G401 (cell line): Measurements from ENCODE around the gene LSM2. TPM values are rescaled to one million over a fixed set of nuclear protein-coding genes. Genes with fewer than 3 reads are reported as not detected.

Experiments used
- DNase-seq: peaks from one replicate; pipeline ENCODE4 v3.0.0-alpha.2; 2015; ENCODE audit warnings: low spot score
- in situ Hi-C: cut with HindIII; loops from 2 replicates; pipeline ENCODE4 v1.10.0; 2016; ENCODE audit warnings: low sequenced_read_pairs, mixed read lengths
- total RNA-seq: library from RNA; depleted of rRNA; stranded (reverse); fragments of >200 nt; shearing (Covaris generic); gene quantifications from 2 replicates; pipeline ENCODE4 v1.2.3, GENCODE V29; 2014; rRNA removed

The LSM2 gene
- total RNA-seq, 1 experiment from 2014 or later, result 64.0 TPM

- no peak for DNase-seq
- in situ Hi-C loops, result no loop called here
Observed at GRCh38 chr6:31764198-31764597, 42.6 kb downstream of the LSM2 start.

DNA sequence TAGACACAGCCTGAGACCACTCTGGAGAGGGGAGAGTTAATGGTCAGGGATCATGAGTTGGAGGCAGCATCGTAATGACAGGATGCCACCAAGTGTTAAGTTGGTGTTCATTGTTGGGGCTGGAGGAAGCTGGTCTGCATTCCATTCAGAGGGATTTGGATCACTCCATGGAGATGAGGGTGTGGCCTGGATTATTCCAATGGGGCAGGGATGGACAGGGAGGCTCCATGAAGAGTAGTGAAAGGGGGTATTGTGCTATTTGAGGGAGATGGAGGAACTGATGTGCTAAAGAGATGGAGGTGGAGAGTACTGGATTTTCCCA is 43.2 kb downstream of the LSM2 start:
- in situ Hi-C loops, result no loop called here
- peak; percentile 53 for DNase-seq

GRCh38 chr6:31762878-31763618 is 43.7 kb downstream of the LSM2 start:
- in situ Hi-C loops, result no loop called here
- DNase-seq, result no peak

- no peak for DNase-seq
- in situ Hi-C loops, result no loop called here
Observed at GRCh38 chr6:31762356-31762755, 44.4 kb downstream of the LSM2 start, which contains the start of gene SAPCD1. SAPCD1 (plus strand) TSS chr6:31762656; CDS start chr6:31763055, 399 bp downstream.

GRCh38 chr6:31761343-31761742 is 45.4 kb downstream of the LSM2 start:
- in situ Hi-C loops, result no loop called here
- DNase-seq, result no peak

DNA sequence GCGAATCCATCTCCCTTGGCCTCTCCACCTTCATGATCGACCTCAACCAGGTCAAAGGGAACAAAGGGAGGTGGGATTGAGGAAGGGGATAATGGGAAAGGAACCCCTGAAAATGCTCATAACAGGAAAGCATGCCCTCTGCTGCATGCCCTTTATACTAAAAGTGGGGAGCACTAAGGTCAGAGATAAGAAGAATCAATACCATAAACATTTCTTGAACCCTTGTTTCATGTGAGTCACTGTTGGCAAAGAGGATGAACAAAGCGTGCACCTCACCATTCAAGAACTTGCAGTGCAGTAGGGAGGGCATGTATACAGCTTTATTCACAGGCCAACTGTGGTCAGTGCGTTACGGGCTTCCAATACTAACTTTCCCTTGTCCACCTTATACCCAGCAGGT is 46.0 kb downstream of the LSM2 start:
- in situ Hi-C loops, result no loop called here

GRCh38 chr6:31758281-31758680 is 48.5 kb downstream of the LSM2 start:
- in situ Hi-C loops, result no loop called here
- DNase-seq, result no peak

More for the DNA sequence above, 46.0 kb downstream of the LSM2 start:
- DNase-seq, result no peak

DNA sequence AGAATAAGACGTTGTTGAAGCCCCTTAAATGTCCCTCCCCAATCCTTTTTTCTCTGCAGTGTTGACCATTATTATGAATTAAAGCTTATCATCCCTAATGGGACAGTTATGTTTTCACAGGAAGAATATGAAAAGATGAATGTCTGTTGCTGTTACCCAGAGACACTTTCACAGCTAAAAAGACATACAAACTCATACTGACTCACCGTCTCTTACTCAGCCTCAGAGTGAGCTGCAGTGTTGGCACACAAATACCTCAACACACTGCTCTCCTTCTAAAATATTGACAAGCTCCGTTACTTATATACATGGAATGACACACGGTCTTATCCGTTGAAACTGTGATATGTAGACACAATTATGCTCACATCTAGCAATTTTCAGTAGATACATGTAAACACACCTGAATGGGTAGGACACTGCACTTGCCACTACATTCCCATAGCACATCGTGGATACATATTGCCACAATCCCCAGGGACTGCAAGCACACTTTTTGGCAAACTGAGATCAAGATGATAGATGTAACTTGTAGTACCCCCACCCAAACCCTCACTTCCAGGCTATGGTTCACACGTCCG is 53.9 kb downstream of the LSM2 start:
- no peak for DNase-seq
- in situ Hi-C loops, result no loop called here

DNA sequence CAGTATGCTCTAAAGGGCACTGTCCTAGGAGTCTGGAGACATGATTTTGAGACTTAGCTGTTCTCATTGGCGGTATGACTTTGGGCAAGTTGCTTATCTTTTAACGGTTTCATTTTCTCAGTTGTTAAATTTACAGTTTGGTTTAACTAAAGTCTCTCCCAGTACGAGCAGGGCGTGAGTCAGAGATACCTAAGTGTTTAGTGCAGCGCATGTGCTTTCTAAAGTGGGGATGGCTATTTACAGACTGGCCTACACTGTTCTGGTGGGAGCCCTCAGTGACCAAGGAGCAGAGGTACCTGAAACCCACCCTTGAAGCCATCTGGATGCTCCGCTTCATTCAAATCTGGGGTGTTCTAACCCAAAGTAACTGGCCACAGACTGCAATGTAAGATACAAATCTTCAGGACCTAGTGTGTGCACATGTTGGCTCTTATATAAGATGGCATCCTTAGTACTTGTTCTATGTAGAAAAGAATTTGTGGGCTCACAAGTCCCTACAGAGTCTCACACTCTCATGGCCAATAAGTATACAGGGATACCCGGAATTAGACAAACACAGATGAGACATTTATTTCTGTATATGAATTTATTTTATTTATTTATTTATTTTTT is 56.2 kb downstream of the LSM2 start:
- in situ Hi-C loops, result no loop called here

GRCh38 chr6:31749301-31750036 is 57.3 kb downstream of the LSM2 start:
- in situ Hi-C loops, result no loop called here
- DNase-seq, result no peak

More for the DNA sequence above, 56.2 kb downstream of the LSM2 start:
- no peak for DNase-seq

Other genes with a start within 250 kb of the LSM2 start
- not detected in 2 replicates for gene LTA, start 234.7 kb downstream of the LSM2 start, total RNA-seq
- 0.14 TPM in 1 of 2 replicates, not detected in the other for gene TNF, start 231.4 kb downstream of the LSM2 start, total RNA-seq
- gene LTB, start 224.5 kb downstream of the LSM2 start, total RNA-seq, result 0.51 TPM in 1 of 2 replicates, not detected in the other
- not detected in 2 replicates for gene LST1, start 220.7 kb downstream of the LSM2 start, total RNA-seq
- gene NCR3, start 214.0 kb downstream of the LSM2 start, total RNA-seq, result not detected in 2 replicates
- gene AIF1, start 191.7 kb downstream of the LSM2 start, total RNA-seq, result 36.6 and 57.5 TPM in 2 replicates
- 62.1 and 62.4 TPM in 2 replicates for gene PRRC2A, start 186.3 kb downstream of the LSM2 start, total RNA-seq
- gene BAG6, start 154.3 kb downstream of the LSM2 start, total RNA-seq, result 257 and 311 TPM in 2 replicates
- gene APOM, start 151.1 kb downstream of the LSM2 start, total RNA-seq, result 2.3 and 3.6 TPM in 2 replicates
- gene C6orf47, start 146.2 kb downstream of the LSM2 start, total RNA-seq, result 12.4 and 16.2 TPM in 2 replicates
- 24.9 and 31.6 TPM in 2 replicates for gene GPANK1, start 142.0 kb downstream of the LSM2 start, total RNA-seq
- gene CSNK2B, start 140.9 kb downstream of the LSM2 start, total RNA-seq, result 105 and 107 TPM in 2 replicates
- 2.0 TPM in 1 of 2 replicates, not detected in the other for gene LY6G5B, start 137.0 kb downstream of the LSM2 start, total RNA-seq
- not detected in 2 replicates for gene LY6G5C, start 125.9 kb downstream of the LSM2 start, total RNA-seq
- 43.9 and 47.3 TPM in 2 replicates for gene ABHD16A, start 103.6 kb downstream of the LSM2 start, total RNA-seq
- 1.1 TPM in 1 of 2 replicates, not detected in the other for gene LY6G6F, start 100.1 kb downstream of the LSM2 start, total RNA-seq
- not detected in 2 replicates for gene LY6G6D, start 91.6 kb downstream of the LSM2 start, total RNA-seq
- gene LY6G6C, start 85.2 kb downstream of the LSM2 start, total RNA-seq, result not detected in 2 replicates
- gene MPIG6B, start 83.6 kb downstream of the LSM2 start, total RNA-seq, result not detected in 2 replicates
- 141 and 183 TPM in 2 replicates for gene DDAH2, start 77.7 kb downstream of the LSM2 start, total RNA-seq
- 868 and 869 TPM in 2 replicates for gene CLIC1, start 70.4 kb downstream of the LSM2 start, total RNA-seq
- gene MSH5, start 67.0 kb downstream of the LSM2 start, total RNA-seq, result 3.2 and 7.1 TPM in 2 replicates
- gene SAPCD1, start 44.3 kb downstream of the LSM2 start, total RNA-seq, result 13.0 and 15.4 TPM in 2 replicates
- gene VWA7, start 29.6 kb downstream of the LSM2 start, total RNA-seq, result 0.78 and 1.7 TPM in 2 replicates
- gene VARS1, start 11.2 kb downstream of the LSM2 start, total RNA-seq, result 133 and 152 TPM in 2 replicates
- gene HSPA1L, start 8.3 kb upstream of the LSM2 start, total RNA-seq, result 0.75 and 0.98 TPM in 2 replicates
- 0.25 TPM in 1 of 2 replicates, not detected in the other for gene HSPA1A, start 8.6 kb upstream of the LSM2 start, total RNA-seq
- 201 and 209 TPM in 2 replicates for gene HSPA1B, start 20.8 kb upstream of the LSM2 start, total RNA-seq
- 212 and 231 TPM in 2 replicates for gene NEU1, start 55.9 kb upstream of the LSM2 start, total RNA-seq
- 0.18 and 0.41 TPM in 2 replicates for gene SLC44A4, start 72.0 kb upstream of the LSM2 start, total RNA-seq
- gene EHMT2, start 90.7 kb upstream of the LSM2 start, total RNA-seq, result 57.7 and 95.3 TPM in 2 replicates
- 20.0 and 22.3 TPM in 2 replicates for gene ZBTB12, start 95.1 kb upstream of the LSM2 start, total RNA-seq
- 0.98 and 3.7 TPM in 2 replicates for gene C2, start 120.8 kb upstream of the LSM2 start, total RNA-seq
- gene CFB, start 139.1 kb upstream of the LSM2 start, total RNA-seq, result not detected in 2 replicates
- gene NELFE, start 152.0 kb upstream of the LSM2 start, total RNA-seq, result 183 and 198 TPM in 2 replicates
- gene SKIC2, start 152.2 kb upstream of the LSM2 start, total RNA-seq, result 41.0 and 43.4 TPM in 2 replicates
- gene DXO, start 165.2 kb upstream of the LSM2 start, total RNA-seq, result 4.3 and 7.1 TPM in 2 replicates
- 0.98 and 1.2 TPM in 2 replicates for gene C4A, start 175.1 kb upstream of the LSM2 start, total RNA-seq
- gene C4B, start 207.8 kb upstream of the LSM2 start, total RNA-seq, result 0.78 and 0.86 TPM in 2 replicates
- gene CYP21A2, start 231.4 kb upstream of the LSM2 start, total RNA-seq, result not detected in 2 replicates